Measurements from ENCODE around the gene USH1G.

DNA sequence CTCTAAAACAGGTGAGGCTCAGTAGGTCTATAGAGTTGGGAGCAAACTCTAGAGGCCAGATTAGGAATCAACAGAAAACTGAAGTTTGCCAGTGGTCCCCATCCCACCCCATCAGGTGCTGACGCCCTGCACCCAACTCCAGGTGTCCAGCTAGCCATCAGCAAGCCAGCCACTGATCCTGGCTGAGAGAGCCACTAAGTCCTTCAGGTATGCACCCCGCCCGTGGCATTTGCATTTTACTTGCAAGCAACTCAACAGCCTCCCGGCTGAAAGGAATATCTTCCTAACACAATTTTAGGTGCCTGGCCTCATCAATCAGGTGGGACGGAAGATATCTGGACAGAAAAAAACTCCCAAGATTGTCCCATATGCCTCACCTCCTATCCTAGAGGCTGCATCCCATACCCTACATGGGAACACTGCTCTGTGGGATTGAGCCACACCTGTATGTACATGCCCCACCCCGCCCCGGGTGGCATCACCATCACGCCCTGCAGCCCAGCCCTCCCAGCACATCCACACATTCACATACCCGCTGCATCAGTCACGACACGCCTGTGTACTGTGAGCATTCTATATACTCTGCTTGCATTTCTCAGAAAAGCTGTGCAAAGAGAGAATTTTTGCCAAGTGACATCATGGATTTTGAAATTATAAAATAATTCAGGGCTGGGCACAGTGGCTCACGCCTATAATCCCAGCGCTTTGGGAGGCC, 20.9 kb upstream of the USH1G start:
- TF ChIP-seq, protein P1, sequence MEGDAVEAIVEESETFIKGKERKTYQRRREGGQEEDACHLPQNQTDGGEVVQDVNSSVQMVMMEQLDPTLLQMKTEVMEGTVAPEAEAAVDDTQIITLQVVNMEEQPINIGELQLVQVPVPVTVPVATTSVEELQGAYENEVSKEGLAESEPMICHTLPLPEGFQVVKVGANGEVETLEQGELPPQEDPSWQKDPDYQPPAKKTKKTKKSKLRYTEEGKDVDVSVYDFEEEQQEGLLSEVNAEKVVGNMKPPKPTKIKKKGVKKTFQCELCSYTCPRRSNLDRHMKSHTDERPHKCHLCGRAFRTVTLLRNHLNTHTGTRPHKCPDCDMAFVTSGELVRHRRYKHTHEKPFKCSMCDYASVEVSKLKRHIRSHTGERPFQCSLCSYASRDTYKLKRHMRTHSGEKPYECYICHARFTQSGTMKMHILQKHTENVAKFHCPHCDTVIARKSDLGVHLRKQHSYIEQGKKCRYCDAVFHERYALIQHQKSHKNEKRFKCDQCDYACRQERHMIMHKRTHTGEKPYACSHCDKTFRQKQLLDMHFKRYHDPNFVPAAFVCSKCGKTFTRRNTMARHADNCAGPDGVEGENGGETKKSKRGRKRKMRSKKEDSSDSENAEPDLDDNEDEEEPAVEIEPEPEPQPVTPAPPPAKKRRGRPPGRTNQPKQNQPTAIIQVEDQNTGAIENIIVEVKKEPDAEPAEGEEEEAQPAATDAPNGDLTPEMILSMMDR (IDR thresholded peaks at IDR 0.05) = no peak
- TF ChIP-seq POLR2A (IDR thresholded peaks at IDR 0.05) (no peak), EP300 (IDR thresholded peaks at IDR 0.05; ENCODE audit: low read depth) (no peak)

All from transverse colon (tissue), 3 donors.